Panc1 (cell line): Measurements from ENCODE around the gene FAM151A. TPM values are rescaled to one million over a fixed set of nuclear protein-coding genes. Genes with fewer than 3 reads are reported as not detected.

ENCODE experiments used
- ATAC-seq: fragments of 200-7000 bp; cut with Tn5 transposase; 2 replicates; pipeline ENCODE4 v1.9.1; 2020; ENCODE audit warnings: mild to moderate bottlenecking, moderate library complexity
- BruUV-seq: library from RNA; stranded (reverse); fragments of 400-500 nt; replicated peaks from 2 replicates; lab custom pipeline; 2021; lab: Mats Ljungman, UMichigan
- CTCF ChIA-PET: fragments of 300-600 bp; sonication (Branson Sonifier 250); formaldehyde crosslinking; loops from one replicate; lab custom pipeline; 2022; ENCODE audit warnings: antibody characterized with exemption; lab: Charles Lee
- POLR2A ChIA-PET: fragments of 300-600 bp; sonication (Branson Sonifier 250); formaldehyde crosslinking; loops from one replicate; lab custom pipeline; 2022; ENCODE audit warnings: antibody characterized with exemption; lab: Charles Lee
- DNase-seq: peaks from one replicate; pipeline ENCODE4 v3.0.0-alpha.2; 2010; ENCODE audit warnings: low read depth, low spot score
- H3K27ac ChIP-seq: 2 replicates; pipeline ENCODE4 v1.5.1; 2011; ENCODE audit warnings: mild to moderate bottlenecking, low read length, inconsistent platforms
- H3K27me3 ChIP-seq: fragments of 200-500 bp; sonication (Bioruptor generic); 2 replicates; pipeline ENCODE4 v1.6.0; 2014; ENCODE audit warnings: low read length, inconsistent platforms; ENCODE audit not compliant: control insufficient read depth, insufficient read depth
- H3K36me3 ChIP-seq: fragments of 200-500 bp; sonication (Bioruptor generic); 2 replicates; pipeline ENCODE4 v1.5.1; 2014; ENCODE audit warnings: inconsistent platforms, mild to moderate bottlenecking, low read length, moderate library complexity; ENCODE audit not compliant: control insufficient read depth, insufficient read depth
- H3K4me1 ChIP-seq: 2 replicates; pipeline ENCODE4 v1.5.1; 2011; ENCODE audit warnings: inconsistent platforms, mild to moderate bottlenecking, low read length, moderate library complexity; ENCODE audit not compliant: control insufficient read depth, insufficient read depth
- H3K4me3 ChIP-seq, 2 experiments: 2 replicates each; pipeline ENCODE4 v1.5.1; 2011 to 2012; ENCODE audit warnings: low read depth in 2 of 2, low read length in 2 of 2, mild to moderate bottlenecking in 2 of 2, inconsistent platforms in 1 of 2, moderate library complexity in 1 of 2
- H3K9me3 ChIP-seq: fragments of 200-500 bp; sonication (Bioruptor generic); 2 replicates; pipeline ENCODE4 v1.5.1; 2014; ENCODE audit warnings: low read depth, mild to moderate bottlenecking, inconsistent platforms, low read length, moderate library complexity; ENCODE audit not compliant: control insufficient read depth, insufficient read depth
- CTCF ChIP-seq: fragments of 450-650 bp; IDR thresholded peaks from 2 replicates; pipeline ENCODE4 v1.5.1; 2017; ENCODE audit warnings: mild to moderate bottlenecking
- POLR2AphosphoS5 ChIP-seq: IDR thresholded peaks from 2 replicates; pipeline ENCODE4 v1.6.1; 2012; ENCODE audit warnings: mild to moderate bottlenecking, low read depth, low read length, moderate library complexity
- REST ChIP-seq, 2 experiments: IDR thresholded peaks; 2 replicates each; pipeline ENCODE4 v1.6.1; 2011 to 2012; ENCODE audit warnings: low read depth in 2 of 2, control low read depth in 1 of 2, low read length in 1 of 2, mild to moderate bottlenecking in 1 of 2, moderate library complexity in 1 of 2; ENCODE audit not compliant: insufficient read depth in 1 of 2
- SIN3A ChIP-seq: IDR thresholded peaks from 2 replicates; pipeline ENCODE4 v1.6.1; 2012; ENCODE audit warnings: low read depth, mild to moderate bottlenecking, low read length, moderate library complexity, borderline replicate concordance; ENCODE audit not compliant: insufficient read depth
- TCF7L2 ChIP-seq: IDR thresholded peaks from 2 replicates; pipeline ENCODE4 v1.6.1; 2011; ENCODE audit warnings: mild to moderate bottlenecking, low read depth, low read length, inconsistent platforms
- in situ Hi-C: cut with HindIII; loops from 2 replicates; pipeline ENCODE4 v1.10.0; 2016; ENCODE audit warnings: low sequenced_read_pairs, low pct_unique_long_range_greater_than_20kb
- intact Hi-C: fragments of 100-400 bp; cut with micrococcal nuclease; formaldehyde crosslinking; loops from one replicate; pipeline ENCODE4 v1.10.0; 2022; ENCODE audit not compliant: unreplicated experiment
- total RNA-seq: library from RNA; stranded (reverse); gene quantifications from one replicate; pipeline ENCODE4 v1.2.1, GENCODE V29; 2021; ENCODE audit not compliant: unreplicated experiment

The FAM151A gene
- total RNA-seq, 1 experiment from 2014 or later: not detected

- ChIA-PET POLR2A (no interaction called here), CTCF (interaction anchor here (0.7 kb wide), 1 partner anchor 9 kb away, joined by 3 read pairs; no protein-coding TSS in a partner anchor)
- Histone ChIP-seq H3K9me3 (no peaks in the 10 kb centered on the region), H3K27ac (no peak overlapping the region), H3K4me1 (no peaks in the 10 kb centered on the region), H3K36me3 (no peaks in the 10 kb centered on the region), H3K27me3 (no peaks in the 10 kb centered on the region), H3K4me3 (no peak overlapping the region)
- BruUV-seq: no TSS peak
- TF ChIP-seq SIN3A (no peak), TCF7L2 (no peak), CTCF (no peak)
- DNase-seq: no peak
- intact Hi-C loops (no loop called here), in situ Hi-C loops (no loop called here)
- ATAC-seq: no peak
These were observed 25.8 kb downstream of the FAM151A start for GRCh38 chr1:54597455-54598030.

- ATAC-seq (no peak), DNase-seq (no peak)
- in situ Hi-C loops: no loop called here
- H3K4me3 ChIP-seq: no peak overlapping the region
- CTCF ChIA-PET: no interaction called here
- no peak overlapping the region for H3K27ac ChIP-seq
- no peaks in the 10 kb centered on the region for H3K27me3 ChIP-seq
- intact Hi-C loops: no loop called here
- TF ChIP-seq POLR2AphosphoS5 (no peak), CTCF (no peak), SIN3A (no peak), REST (IDR thresholded peaks at IDR 0.05; ENCODE audit: insufficient read depth in 1 of 2, low read depth in 2 of 2, low read length in 1 of 2) (no peak), TCF7L2 (no peak)
- H3K4me1 ChIP-seq: no peaks in the 10 kb centered on the region
- no TSS peak for BruUV-seq
- POLR2A ChIA-PET: no interaction called here
- no peaks in the 10 kb centered on the region for H3K36me3 ChIP-seq
- H3K9me3 ChIP-seq: no peaks in the 10 kb centered on the region
These were observed 26.6 kb downstream of the FAM151A start for GRCh38 chr1:54596756-54597155.
